CD4-positive, CD25-positive, alpha-beta regulatory T cell (primary cell): ENCODE results near the gene ZFP36L1. TPM values are rescaled to one million over a fixed set of nuclear protein-coding genes. Genes with fewer than 3 reads are reported as not detected.

Source experiments
- ATAC-seq, 2 donors: fragments of 150-1000 bp; cut with Tn5 transposase; one replicate each; pipeline ENCODE4 v1.10.0; 2021; ENCODE audit warnings: low read depth in 2 of 2, moderate number of reproducible peaks in 2 of 2, moderate library complexity in 1 of 2
- DNase-seq, 3 donors: peaks; one replicate each; pipeline versions ENCODE4 v3.0.0 to v3.0.0-alpha.2; 2012 to 2022; ENCODE audit warnings: mixed read lengths in 1 of 3
- H3K27ac ChIP-seq: one replicate; pipeline ENCODE4 v1.7.0; 2013; ENCODE audit warnings: mild to moderate bottlenecking, low read length; ENCODE audit not compliant: insufficient read depth, poor library complexity, severe bottlenecking
- H3K27me3 ChIP-seq: one replicate; pipeline ENCODE4 v1.7.0; 2013; ENCODE audit warnings: low read length; ENCODE audit not compliant: control insufficient read depth, insufficient read depth
- H3K36me3 ChIP-seq: one replicate; pipeline ENCODE4 v1.7.0; 2013; ENCODE audit warnings: mild to moderate bottlenecking, low read length, moderate library complexity; ENCODE audit not compliant: control insufficient read depth, insufficient read depth
- H3K4me1 ChIP-seq: 2 replicates; pipeline ENCODE4 v1.7.0; 2013; ENCODE audit warnings: mild to moderate bottlenecking, low read length; ENCODE audit not compliant: insufficient read depth, control insufficient read depth, poor library complexity, severe bottlenecking
- H3K4me3 ChIP-seq: one replicate; pipeline ENCODE4 v1.7.0; 2013; ENCODE audit warnings: low read depth, mild to moderate bottlenecking, low read length, moderate library complexity
- H3K9me3 ChIP-seq, 2 experiments: 1 replicate in 1 of 2; 2 replicates in 1 of 2; pipeline ENCODE4 v1.7.0; 2013; ENCODE audit warnings: low read length in 2 of 2, mild to moderate bottlenecking in 1 of 2, moderate library complexity in 1 of 2; ENCODE audit not compliant: control insufficient read depth in 2 of 2
- H3K27ac Mint-ChIP-seq, 3 donors: one replicate each; pipeline ENCODE4 v1.8.0; 2020 to 2022; ENCODE audit warnings: mild to moderate bottlenecking in 3 of 3, mixed read lengths in 3 of 3, moderate library complexity in 2 of 3
- H3K27me3 Mint-ChIP-seq: one replicate; pipeline ENCODE4 v1.8.0; 2022; ENCODE audit warnings: mild to moderate bottlenecking, mixed read lengths
- H3K36me3 Mint-ChIP-seq: one replicate; pipeline ENCODE4 v1.8.0; 2020; ENCODE audit warnings: mixed read lengths
- H3K4me1 Mint-ChIP-seq, 4 donors: one replicate each; pipeline ENCODE4 v1.8.0; 2020 to 2022; ENCODE audit warnings: mixed read lengths in 4 of 4, mild to moderate bottlenecking in 1 of 4
- H3K4me3 Mint-ChIP-seq, 4 donors: one replicate each; pipeline ENCODE4 v1.8.0; 2020 to 2022; ENCODE audit warnings: mild to moderate bottlenecking in 4 of 4, mixed read lengths in 4 of 4, moderate library complexity in 3 of 4
- H3K9me3 Mint-ChIP-seq, 7 donors: one replicate each; pipeline ENCODE4 v1.8.0; 2020 to 2022; ENCODE audit warnings: mixed read lengths in 7 of 7, mild to moderate bottlenecking in 3 of 7, moderate library complexity in 2 of 7
- polyA plus RNA-seq, 4 donors: library from polyadenylated mRNA; unstranded; fragments of 300-500 nt; fragmentation: Illumina TruSeq; gene quantifications; one replicate each; pipeline ENCODE4 v1.2.3, GENCODE V29; 2021
- total RNA-seq: library from RNA; stranded (reverse); gene quantifications from one replicate; pipeline ENCODE4 v1.2.3, GENCODE V29; 2022

The ZFP36L1 gene
- total and polyA plus RNA-seq, 5 donors from 2014 or later, result 78.5 to 200 (median 114) TPM

DNA sequence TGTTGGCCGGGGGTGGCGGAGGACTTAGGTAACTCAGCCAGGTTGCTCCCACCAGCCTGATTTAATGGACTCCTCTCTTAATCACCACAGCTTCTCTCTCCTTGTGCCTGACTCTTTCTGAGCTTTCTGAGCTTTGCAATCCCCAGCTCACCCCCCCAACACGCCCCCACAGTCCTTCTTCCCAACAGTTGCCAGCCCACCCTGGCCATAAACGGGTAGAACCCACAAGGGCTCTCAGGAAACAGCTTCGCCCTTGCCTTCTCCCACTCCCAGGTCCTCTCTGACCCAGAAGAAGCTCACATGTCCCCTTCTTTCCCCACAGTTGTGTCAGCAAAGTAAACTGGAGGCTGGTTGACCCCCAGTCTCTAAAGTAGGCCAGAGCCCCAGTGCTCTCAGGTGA lies 32.9 kb downstream of the ZFP36L1 start:
- Mint-ChIP-seq H3K9me3 (no peaks in the 10 kb centered on the region), H3K27ac (peak overlapping the region in 1 of 3 donors; percentile 81), H3K4me3 (no peak overlapping the region), H3K4me1 (peaks cover 8 to 34% (median 22%) of the 10 kb centered on the region in 4 donors), H3K27me3 (peaks cover 5% of the 10 kb centered on the region), H3K36me3 (no peaks in the 10 kb centered on the region)
- ATAC-seq (no peak), DNase-seq (no peak)
- peaks cover 11% of the 10 kb centered on the region for H3K4me1 ChIP-seq
- no peaks in the 10 kb centered on the region for H3K9me3 ChIP-seq
- H3K4me3 ChIP-seq, result no peak overlapping the region
- no peaks in the 10 kb centered on the region for H3K36me3 ChIP-seq
- no peaks in the 10 kb centered on the region for H3K27me3 ChIP-seq
- H3K27ac ChIP-seq, result no peak overlapping the region

DNA sequence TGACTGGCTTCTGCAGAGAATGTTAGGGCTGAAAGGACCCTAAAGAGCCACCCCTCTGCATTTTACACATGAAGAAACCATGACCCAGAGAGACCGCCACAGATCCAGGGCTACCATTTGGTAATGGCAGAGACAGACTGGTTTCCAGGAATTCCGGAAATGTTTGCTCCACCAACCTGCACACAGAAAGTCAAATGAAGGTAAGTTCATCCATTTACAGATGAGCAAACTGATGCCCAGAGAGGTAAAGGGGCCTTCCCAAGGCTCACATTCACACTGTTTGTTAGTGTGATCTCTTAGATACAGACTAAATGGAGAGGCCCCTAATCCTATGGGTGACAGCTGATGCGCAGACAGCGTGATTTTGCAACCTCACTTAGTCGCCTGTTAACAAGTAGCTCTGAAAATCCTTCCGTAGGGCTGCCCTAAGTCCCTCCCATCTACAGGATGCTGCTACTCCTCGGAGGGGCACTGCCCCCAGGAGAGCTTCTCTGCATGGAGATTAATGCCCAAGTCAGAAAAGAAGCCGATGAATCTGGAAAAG lies 33.8 kb downstream of the ZFP36L1 start:
- Mint-ChIP-seq H3K4me3 (no peak overlapping the region), H3K36me3 (no peaks in the 10 kb centered on the region), H3K27me3 (peaks cover 5% of the 10 kb centered on the region), H3K9me3 (no peaks in the 10 kb centered on the region), H3K4me1 (peaks cover 7 to 28% (median 18%) of the 10 kb centered on the region in 4 donors), H3K27ac (peak overlapping the region in 2 of 3 donors; percentile 43 to 81)
- Histone ChIP-seq H3K27me3 (no peaks in the 10 kb centered on the region), H3K36me3 (no peaks in the 10 kb centered on the region), H3K4me1 (peaks cover 7% of the 10 kb centered on the region), H3K4me3 (no peak overlapping the region), H3K27ac (no peak overlapping the region), H3K9me3 (no peaks in the 10 kb centered on the region)
- ATAC-seq (no peak), DNase-seq (no peak)

GRCh38 chr14:68758301-68758700 lies 34.6 kb downstream of the ZFP36L1 start:
- H3K4me1 Mint-ChIP-seq, result peaks cover 7 to 28% (median 16%) of the 10 kb centered on the region in 4 donors
- no peak for ATAC-seq
- H3K9me3 Mint-ChIP-seq, result no peaks in the 10 kb centered on the region
- Histone ChIP-seq H3K9me3 (no peaks in the 10 kb centered on the region), H3K4me3 (no peak overlapping the region), H3K27me3 (no peaks in the 10 kb centered on the region), H3K4me1 (peaks cover 7% of the 10 kb centered on the region), H3K27ac (no peak overlapping the region), H3K36me3 (no peaks in the 10 kb centered on the region)
- no peak overlapping the region for H3K4me3 Mint-ChIP-seq
- H3K27me3 Mint-ChIP-seq, result peaks cover 5% of the 10 kb centered on the region
- peak overlapping the region in 2 of 3 donors; percentile 23 to 67 for H3K27ac Mint-ChIP-seq
- no peak for DNase-seq
- H3K36me3 Mint-ChIP-seq, result no peaks in the 10 kb centered on the region

DNA sequence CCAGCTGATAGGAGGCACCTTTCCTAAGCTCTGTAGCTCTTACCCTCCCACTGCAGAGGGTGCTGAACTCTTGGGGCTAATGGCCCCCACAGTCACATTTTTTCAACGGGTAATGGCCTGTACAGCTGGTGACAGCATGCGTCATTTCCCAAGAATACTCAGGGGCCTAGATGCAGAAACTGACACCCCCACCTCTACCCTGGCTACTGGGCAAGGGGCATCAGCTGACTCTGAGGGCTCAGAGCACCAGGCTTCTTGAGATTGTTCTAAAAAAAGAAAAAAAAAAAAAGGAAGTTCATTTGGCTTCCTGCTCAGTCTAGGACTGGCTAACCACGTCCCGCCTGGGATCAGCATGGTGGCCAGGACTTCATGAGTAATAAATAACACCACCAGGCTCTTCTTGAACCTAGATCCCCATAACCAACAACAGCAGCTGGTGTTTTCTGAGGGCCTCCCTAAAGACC lies 35.2 kb downstream of the ZFP36L1 start:
- H3K9me3 ChIP-seq, result no peaks in the 10 kb centered on the region
- H3K27ac ChIP-seq, result no peak overlapping the region
- Mint-ChIP-seq H3K4me3 (no peak overlapping the region), H3K36me3 (no peaks in the 10 kb centered on the region), H3K27ac (peak overlapping the region in 1 of 3 donors; percentile 67), H3K27me3 (peaks cover 5% of the 10 kb centered on the region), H3K9me3 (no peaks in the 10 kb centered on the region), H3K4me1 (peaks cover 7 to 28% (median 16%) of the 10 kb centered on the region in 4 donors)
- ATAC-seq (peak; percentile 55), DNase-seq (no peak)
- H3K4me3 ChIP-seq, result no peak overlapping the region
- H3K4me1 ChIP-seq, result peaks cover 7% of the 10 kb centered on the region
- H3K36me3 ChIP-seq, result no peaks in the 10 kb centered on the region
- H3K27me3 ChIP-seq, result no peaks in the 10 kb centered on the region

- Mint-ChIP-seq H3K4me1 (peaks cover 5 to 28% (median 20%) of the 10 kb centered on the region in 4 donors), H3K27ac (peak overlapping the region in 1 of 3 donors; percentile 37), H3K36me3 (no peaks in the 10 kb centered on the region), H3K9me3 (no peaks in the 10 kb centered on the region), H3K27me3 (peaks cover 5% of the 10 kb centered on the region), H3K4me3 (no peak overlapping the region)
- DNase-seq, result no peak
- no peak for ATAC-seq
- Histone ChIP-seq H3K4me1 (peaks cover 7% of the 10 kb centered on the region), H3K27me3 (no peaks in the 10 kb centered on the region), H3K4me3 (no peak overlapping the region), H3K36me3 (no peaks in the 10 kb centered on the region), H3K27ac (no peak overlapping the region), H3K9me3 (no peaks in the 10 kb centered on the region)
Observed at GRCh38 chr14:68756734-68757133, 36.1 kb downstream of the ZFP36L1 start.

DNA sequence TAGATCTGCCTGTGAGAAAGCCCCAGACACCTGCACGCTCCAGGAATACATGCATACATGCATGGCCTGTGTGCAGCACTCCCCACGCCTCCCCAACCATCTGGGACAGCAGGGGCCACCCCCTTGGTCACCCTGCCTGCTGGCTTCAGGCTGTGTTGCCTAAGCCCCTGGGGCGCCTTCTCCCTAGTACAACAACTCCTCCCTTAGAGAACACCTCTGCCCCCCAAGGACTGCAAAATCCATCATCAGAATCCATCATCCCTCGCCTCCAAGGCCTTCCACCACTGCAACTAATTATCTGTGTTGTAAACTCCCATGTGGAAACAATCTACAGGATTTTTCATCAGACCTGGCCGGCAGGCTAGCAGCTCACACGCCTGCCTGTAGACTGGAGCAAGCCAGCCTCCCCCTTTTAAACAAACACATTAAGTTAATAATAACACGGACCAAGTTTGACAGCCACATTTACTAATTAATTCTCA lies 36.8 kb downstream of the ZFP36L1 start:
- peaks cover 7% of the 10 kb centered on the region for H3K4me1 ChIP-seq
- no peaks in the 10 kb centered on the region for H3K36me3 Mint-ChIP-seq
- H3K4me3 ChIP-seq, result no peak overlapping the region
- H3K27ac Mint-ChIP-seq, result no peak overlapping the region
- H3K4me3 Mint-ChIP-seq, result no peak overlapping the region
- no peaks in the 10 kb centered on the region for H3K9me3 ChIP-seq
- H3K27me3 Mint-ChIP-seq, result peaks cover 5% of the 10 kb centered on the region
- no peak for ATAC-seq
- no peak overlapping the region for H3K27ac ChIP-seq
- no peak for DNase-seq
- H3K36me3 ChIP-seq, result no peaks in the 10 kb centered on the region
- no peaks in the 10 kb centered on the region for H3K27me3 ChIP-seq
- H3K4me1 Mint-ChIP-seq, result peaks cover 5 to 28% (median 19%) of the 10 kb centered on the region in 4 donors
- no peaks in the 10 kb centered on the region for H3K9me3 Mint-ChIP-seq

DNA sequence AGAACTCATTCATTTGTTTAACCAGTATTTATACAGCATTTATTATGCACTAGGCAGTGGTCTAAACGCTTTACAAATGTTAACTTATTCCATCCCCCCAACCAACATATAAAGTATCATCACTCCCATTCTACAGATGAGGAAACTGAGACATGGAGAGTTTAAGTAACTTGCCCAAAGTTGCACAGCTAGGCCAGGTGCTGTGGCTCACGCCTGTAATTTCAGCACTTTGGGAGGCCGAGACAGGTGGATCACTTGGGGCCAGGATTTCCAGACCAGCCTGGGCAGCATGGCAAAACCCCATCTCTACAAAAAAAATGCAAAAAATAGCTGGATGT lies 37.9 kb downstream of the ZFP36L1 start:
- H3K27me3 ChIP-seq, result no peaks in the 10 kb centered on the region
- peaks cover 4 to 25% (median 15%) of the 10 kb centered on the region in 4 donors for H3K4me1 Mint-ChIP-seq

DNA sequence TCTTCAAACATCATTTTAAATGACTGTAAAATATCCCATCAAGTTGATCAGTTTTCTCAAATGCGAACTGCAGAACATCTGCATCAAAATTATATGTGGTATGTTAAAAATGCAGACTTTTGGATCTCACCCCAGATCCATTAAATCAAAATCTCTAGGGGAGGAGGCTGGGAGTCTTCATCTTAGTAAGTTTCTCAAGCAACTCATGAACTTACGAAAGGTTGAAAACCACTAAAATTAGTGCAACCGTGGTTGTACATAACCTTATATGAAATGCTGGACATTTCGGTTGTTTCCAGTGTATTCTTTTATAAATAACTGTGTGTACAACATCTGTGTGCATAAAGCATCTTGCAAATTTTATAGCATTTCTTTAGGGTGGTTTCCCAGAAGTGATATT lies 39.2 kb downstream of the ZFP36L1 start:
- DNase-seq, result no peak
- Histone ChIP-seq H3K9me3 (no peaks in the 10 kb centered on the region), H3K27ac (no peak overlapping the region), H3K4me3 (no peak overlapping the region), H3K27me3 (no peaks in the 10 kb centered on the region), H3K36me3 (no peaks in the 10 kb centered on the region), H3K4me1 (peaks cover 7% of the 10 kb centered on the region)
- Mint-ChIP-seq H3K27me3 (no peaks in the 10 kb centered on the region), H3K4me3 (no peak overlapping the region), H3K27ac (no peak overlapping the region), H3K9me3 (no peaks in the 10 kb centered on the region), H3K36me3 (no peaks in the 10 kb centered on the region), H3K4me1 (peaks cover 4 to 27% (median 14%) of the 10 kb centered on the region in 4 donors)
- no peak for ATAC-seq

More for the DNA sequence above, 37.9 kb downstream of the ZFP36L1 start:
- Histone ChIP-seq H3K4me1 (peaks cover 7% of the 10 kb centered on the region), H3K27ac (no peak overlapping the region), H3K4me3 (no peak overlapping the region), H3K9me3 (no peaks in the 10 kb centered on the region), H3K36me3 (no peaks in the 10 kb centered on the region)
- Mint-ChIP-seq H3K4me3 (no peak overlapping the region), H3K9me3 (no peaks in the 10 kb centered on the region), H3K36me3 (no peaks in the 10 kb centered on the region), H3K27me3 (peaks cover 2% of the 10 kb centered on the region), H3K27ac (no peak overlapping the region)
- ATAC-seq (no peak), DNase-seq (no peak)
